MM.1S (cell line): ENCODE data around the gene GPHN.

Experiments
- CTCF ChIP-seq: fragments of 300-600 bp; sonication (generic); IDR thresholded peaks from 2 replicates; pipeline ENCODE4 v1.5.1; 2016; ENCODE audit warnings: antibody characterized with exemption, low read length, mixed read lengths
- EZH2 ChIP-seq: fragments of 300-600 bp; sonication (generic); optimal IDR thresholded peaks from 2 replicates; pipeline ENCODE3; 2017; ENCODE audit warnings: low read depth, mild to moderate bottlenecking, antibody characterized with exemption, low read length, mixed read lengths

DNA sequence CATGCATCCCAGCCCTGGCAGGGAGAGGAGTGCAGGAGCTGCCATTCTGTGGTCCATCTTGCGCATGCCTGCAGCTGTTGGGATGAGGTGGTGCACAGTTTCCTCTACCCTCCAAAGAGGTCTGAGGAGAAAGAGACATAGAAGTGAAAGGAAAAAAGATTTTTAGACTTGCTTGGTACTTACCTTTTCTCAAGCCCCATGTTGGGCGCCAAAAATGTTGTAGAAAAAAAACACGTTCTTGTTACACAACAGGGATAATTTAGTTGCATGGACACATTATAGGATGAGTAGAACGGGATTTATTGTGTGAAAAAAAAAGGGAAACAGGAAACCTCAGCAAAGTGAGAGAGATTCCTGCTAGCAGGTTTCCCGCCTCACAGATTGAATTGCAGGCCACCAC, 436.9 kb downstream of the GPHN start:
- TF ChIP-seq EZH2, result no peak
- TF ChIP-seq CTCF, result no peak
